ENCODE measurements around the gene BID. TPM values are rescaled to one million over a fixed set of nuclear protein-coding genes. Genes with fewer than 3 reads are reported as not detected.
A peak's percentile ranks its signal among the peaks of the same experiment; 100 is the strongest.

The BID gene
- total and polyA plus RNA-seq, 10 of the 15 experiments (the other 5 are each of a cell fraction or from before 2014, with no cell fraction given): 7.9 to 241 (median 136) TPM

DNA sequence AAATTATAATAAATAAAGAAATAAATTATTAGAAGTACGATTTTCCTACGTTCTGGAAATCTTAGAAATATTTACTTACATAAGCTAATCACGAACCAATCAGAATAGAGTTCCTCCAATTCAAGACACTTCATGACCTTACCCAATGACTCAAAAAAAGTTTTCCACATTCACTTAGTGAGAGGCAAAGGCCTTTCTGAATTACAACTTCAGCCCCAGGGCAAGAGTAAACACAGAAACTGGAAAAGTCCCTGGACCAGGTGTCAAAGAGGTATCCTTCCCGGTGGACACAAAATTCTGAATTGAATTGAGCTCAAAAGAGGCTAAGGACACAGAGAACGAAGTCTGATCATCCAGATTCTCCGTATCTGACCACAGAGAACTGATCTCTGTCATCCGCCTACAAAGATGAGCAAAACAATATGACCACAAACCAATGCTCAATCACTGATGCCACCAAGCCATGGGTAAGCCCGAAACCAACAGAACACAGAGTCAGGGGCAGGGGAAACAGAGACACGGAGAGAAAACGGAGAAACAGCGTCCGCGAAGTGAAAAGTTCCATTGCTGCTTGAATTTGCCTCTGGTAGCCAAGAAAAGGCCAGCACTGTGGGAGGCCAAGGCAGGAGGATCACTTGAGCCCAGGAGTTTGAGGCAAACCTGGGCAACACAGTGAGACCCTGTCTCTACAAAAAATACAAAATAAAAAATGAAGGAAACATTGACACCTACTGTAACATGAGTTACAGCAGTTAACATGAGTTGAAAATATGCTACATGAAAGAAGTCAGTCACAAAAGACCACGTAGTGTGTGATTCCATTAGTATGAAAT, 6.8 kb downstream of the BID start (continued):
- TF ChIP-seq, protein P1, sequence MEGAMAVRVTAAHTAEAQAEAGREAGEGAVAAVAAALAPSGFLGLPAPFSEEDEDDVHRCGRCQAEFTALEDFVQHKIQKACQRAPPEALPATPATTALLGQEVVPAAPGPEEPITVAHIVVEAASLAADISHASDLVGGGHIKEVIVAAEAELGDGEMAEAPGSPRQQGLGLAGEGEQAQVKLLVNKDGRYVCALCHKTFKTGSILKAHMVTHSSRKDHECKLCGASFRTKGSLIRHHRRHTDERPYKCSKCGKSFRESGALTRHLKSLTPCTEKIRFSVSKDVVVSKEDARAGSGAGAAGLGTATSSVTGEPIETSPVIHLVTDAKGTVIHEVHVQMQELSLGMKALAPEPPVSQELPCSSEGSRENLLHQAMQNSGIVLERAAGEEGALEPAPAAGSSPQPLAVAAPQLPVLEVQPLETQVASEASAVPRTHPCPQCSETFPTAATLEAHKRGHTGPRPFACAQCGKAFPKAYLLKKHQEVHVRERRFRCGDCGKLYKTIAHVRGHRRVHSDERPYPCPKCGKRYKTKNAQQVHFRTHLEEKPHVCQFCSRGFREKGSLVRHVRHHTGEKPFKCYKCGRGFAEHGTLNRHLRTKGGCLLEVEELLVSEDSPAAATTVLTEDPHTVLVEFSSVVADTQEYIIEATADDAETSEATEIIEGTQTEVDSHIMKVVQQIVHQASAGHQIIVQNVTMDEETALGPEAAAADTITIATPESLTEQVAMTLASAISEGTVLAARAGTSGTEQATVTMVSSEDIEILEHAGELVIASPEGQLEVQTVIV (IDR thresholded peaks at IDR 0.05; ENCODE audit: borderline replicate concordance, partially characterized antibody): no peak
- TF ChIP-seq NRF1 (conservative IDR thresholded peaks at IDR 0.05; ENCODE audit: low read depth, low read length): no peak
- TF ChIP-seq BMI1 (IDR thresholded peaks at IDR 0.05; ENCODE audit: borderline replicate concordance): peak; percentile 48; the same call in 1 of the 2 replicates
- no peak for TF ChIP-seq RELA (IDR thresholded peaks at IDR 0.05; ENCODE audit: borderline replicate concordance, partially characterized antibody)
- no peak for TF ChIP-seq ZNF622 (IDR thresholded peaks at IDR 0.05)
- no peak for TF ChIP-seq CEBPZ (IDR thresholded peaks at IDR 0.05; ENCODE audit: low read depth, low read length)
- TF ChIP-seq POLR2AphosphoS2 (IDR thresholded peaks at IDR 0.05; ENCODE audit: low read depth, low read length): no peak
- TF ChIP-seq ELK1 (IDR thresholded peaks at IDR 0.05; ENCODE audit: low read depth, low read length): no peak
- TF ChIP-seq CHD2 (IDR thresholded peaks at IDR 0.05; ENCODE audit: borderline replicate concordance, low read depth, low read length): peak; percentile 74
- TF ChIP-seq SMAD1 (IDR thresholded peaks at IDR 0.05; ENCODE audit: low read depth, partially characterized antibody): no peak
- no peak for TF ChIP-seq MAX (IDR thresholded peaks at IDR 0.05; ENCODE audit: low read depth, low read length)
- TF ChIP-seq PML (IDR thresholded peaks at IDR 0.05; ENCODE audit: low read length): 0 out of 2 replicates have a peak, but pooled peaks have one; percentile 31
- TF ChIP-seq TARDBP (IDR thresholded peaks at IDR 0.05; ENCODE audit: borderline replicate concordance): no peak
- no peak for TF ChIP-seq SPI1 (IDR thresholded peaks at IDR 0.05; ENCODE audit: borderline replicate concordance, insufficient read depth, low read depth, low read length)
- TF ChIP-seq PAX8 (IDR thresholded peaks at IDR 0.05): no peak
- peak; percentile 83 for TF ChIP-seq NFIC (IDR thresholded peaks at IDR 0.05; ENCODE audit: low read depth, low read length)
- TF ChIP-seq, protein P2, sequence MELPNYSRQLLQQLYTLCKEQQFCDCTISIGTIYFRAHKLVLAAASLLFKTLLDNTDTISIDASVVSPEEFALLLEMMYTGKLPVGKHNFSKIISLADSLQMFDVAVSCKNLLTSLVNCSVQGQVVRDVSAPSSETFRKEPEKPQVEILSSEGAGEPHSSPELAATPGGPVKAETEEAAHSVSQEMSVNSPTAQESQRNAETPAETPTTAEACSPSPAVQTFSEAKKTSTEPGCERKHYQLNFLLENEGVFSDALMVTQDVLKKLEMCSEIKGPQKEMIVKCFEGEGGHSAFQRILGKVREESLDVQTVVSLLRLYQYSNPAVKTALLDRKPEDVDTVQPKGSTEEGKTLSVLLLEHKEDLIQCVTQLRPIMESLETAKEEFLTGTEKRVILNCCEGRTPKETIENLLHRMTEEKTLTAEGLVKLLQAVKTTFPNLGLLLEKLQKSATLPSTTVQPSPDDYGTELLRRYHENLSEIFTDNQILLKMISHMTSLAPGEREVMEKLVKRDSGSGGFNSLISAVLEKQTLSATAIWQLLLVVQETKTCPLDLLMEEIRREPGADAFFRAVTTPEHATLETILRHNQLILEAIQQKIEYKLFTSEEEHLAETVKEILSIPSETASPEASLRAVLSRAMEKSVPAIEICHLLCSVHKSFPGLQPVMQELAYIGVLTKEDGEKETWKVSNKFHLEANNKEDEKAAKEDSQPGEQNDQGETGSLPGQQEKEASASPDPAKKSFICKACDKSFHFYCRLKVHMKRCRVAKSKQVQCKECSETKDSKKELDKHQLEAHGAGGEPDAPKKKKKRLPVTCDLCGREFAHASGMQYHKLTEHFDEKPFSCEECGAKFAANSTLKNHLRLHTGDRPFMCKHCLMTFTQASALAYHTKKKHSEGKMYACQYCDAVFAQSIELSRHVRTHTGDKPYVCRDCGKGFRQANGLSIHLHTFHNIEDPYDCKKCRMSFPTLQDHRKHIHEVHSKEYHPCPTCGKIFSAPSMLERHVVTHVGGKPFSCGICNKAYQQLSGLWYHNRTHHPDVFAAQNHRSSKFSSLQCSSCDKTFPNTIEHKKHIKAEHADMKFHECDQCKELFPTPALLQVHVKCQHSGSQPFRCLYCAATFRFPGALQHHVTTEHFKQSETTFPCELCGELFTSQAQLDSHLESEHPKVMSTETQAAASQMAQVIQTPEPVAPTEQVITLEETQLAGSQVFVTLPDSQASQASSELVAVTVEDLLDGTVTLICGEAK (IDR thresholded peaks at IDR 0.05; ENCODE audit: borderline replicate concordance): no peak
- peak; percentile 95 for TF ChIP-seq BCL11A (IDR thresholded peaks at IDR 0.05; ENCODE audit: low read depth, low read length)

All from GM12878 (cell line).